Rectal smooth muscle tissue (tissue), 1 donor: ENCODE data around the gene TMEM270.
"Not testable (repeated sequence)": the region's sequence is repeated elsewhere in the genome, so short reads cannot be mapped to it uniquely, and the experiment has no call there.

Experiments
- H3K27ac ChIP-seq: one replicate; pipeline ENCODE4 v1.7.0; 2013; ENCODE audit warnings: low read depth, low read length, inconsistent platforms
- H3K27me3 ChIP-seq: one replicate; pipeline ENCODE4 v1.7.0; 2013; ENCODE audit warnings: low read length; ENCODE audit not compliant: control insufficient read depth, insufficient read depth
- H3K36me3 ChIP-seq: one replicate; pipeline ENCODE4 v1.7.0; 2013; ENCODE audit warnings: low read length; ENCODE audit not compliant: control insufficient read depth, insufficient read depth
- H3K4me1 ChIP-seq: one replicate; pipeline ENCODE4 v1.7.0; 2013; ENCODE audit warnings: low read length; ENCODE audit not compliant: control insufficient read depth, insufficient read depth
- H3K4me3 ChIP-seq: one replicate; pipeline ENCODE4 v1.7.0; 2013; ENCODE audit warnings: low read length
- H3K9ac ChIP-seq: one replicate; pipeline ENCODE4 v1.7.0; 2013; ENCODE audit warnings: low read length

The TMEM270 gene

DNA sequence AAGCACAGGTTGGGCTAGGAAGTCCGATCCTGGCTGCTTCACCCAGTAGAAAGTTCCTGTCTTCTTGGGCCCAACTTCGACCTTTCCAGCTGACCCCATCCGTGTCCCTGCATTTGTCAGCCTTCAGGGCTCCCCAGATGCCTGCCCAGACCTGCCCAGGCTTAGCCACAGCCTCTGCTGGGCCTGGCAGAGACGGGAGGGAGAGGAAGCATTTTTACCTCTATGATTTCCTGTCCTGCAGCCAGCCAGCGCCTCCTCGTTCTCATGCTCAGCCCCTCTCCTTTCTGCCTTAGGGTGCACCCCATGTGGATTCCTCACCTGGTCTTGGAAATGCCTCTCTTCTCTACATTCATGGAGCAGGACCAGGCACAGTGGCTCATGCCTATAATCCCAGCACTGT is 22.3 kb upstream of the TMEM270 start:
- Histone ChIP-seq H3K27me3 (no peaks in the 10 kb centered on the region), H3K27ac (no peak overlapping the region), H3K4me1 (no peaks in the 10 kb centered on the region), H3K36me3 (no peaks in the 10 kb centered on the region), H3K4me3 (no peak overlapping the region), H3K9ac (no peak overlapping the region)

DNA sequence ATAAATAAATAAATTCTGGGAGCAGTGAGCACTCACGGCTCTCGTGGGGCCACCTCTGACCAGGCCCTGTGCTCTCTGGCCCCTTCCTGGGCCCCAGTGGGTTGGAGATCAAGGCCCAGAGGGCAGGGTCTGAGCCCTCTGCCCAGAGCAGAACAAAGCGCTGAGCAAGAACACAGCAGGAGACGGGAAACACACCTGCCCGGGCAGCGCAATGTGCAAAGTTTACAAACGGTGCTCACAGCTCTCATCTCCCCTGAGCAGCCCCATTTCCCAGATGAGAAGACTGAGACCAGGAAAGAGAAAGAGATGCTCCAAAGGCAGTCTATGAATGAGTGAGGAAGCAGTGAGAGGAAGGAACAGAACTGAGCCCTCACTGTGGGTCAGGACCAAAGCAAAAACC is 21.7 kb upstream of the TMEM270 start:
- Histone ChIP-seq H3K36me3 (no peaks in the 10 kb centered on the region), H3K9ac (no peak overlapping the region), H3K27ac (no peak overlapping the region), H3K4me1 (no peaks in the 10 kb centered on the region), H3K4me3 (no peak overlapping the region), H3K27me3 (no peaks in the 10 kb centered on the region)

DNA sequence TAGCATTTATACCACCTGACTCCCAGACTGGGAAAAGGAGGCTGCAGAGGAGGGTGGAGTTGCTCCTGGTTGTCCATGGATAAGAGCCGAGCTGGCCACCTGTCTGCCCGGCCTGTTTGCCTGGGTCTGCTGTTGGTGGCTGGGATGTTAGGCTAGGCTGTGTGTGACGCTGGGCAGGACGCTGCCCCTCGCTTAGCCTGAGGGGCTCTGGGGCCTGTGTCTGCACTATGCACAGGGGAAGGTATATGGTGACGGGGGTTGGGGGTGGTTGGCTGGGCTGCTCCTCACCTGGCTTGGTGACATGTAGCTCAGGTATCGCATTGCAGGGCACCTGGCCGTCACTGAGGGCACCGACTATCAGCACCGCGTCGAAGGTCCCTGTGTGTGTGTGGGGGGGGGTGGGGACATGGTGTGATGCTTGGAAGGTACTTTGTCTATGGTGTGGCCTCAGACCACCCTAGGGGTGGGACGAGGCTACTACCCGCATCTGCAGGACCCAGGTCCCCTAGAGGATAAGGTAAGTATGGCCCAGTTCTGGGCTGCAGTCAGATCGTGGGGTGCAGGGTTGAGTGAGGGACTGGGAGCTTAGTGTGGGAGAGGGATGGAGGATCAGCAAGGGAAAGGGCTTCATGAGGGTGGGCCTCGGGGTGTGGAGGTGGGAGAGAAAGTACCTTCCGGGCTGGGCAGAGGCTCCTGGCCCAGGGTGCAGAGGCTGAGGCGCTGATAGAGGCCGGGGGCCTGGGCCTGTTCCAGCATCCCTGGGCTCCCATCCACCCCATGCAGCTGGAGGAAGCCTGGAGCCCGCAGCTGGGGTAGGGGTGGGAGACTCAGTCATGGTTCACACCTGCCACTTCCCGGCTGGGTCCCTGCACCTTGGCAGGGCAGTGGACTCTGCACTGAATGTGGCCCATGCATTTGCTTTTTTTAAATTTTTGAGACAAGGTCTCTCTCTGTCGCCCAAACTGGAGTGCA is 20.9 kb upstream of the TMEM270 start:
- no peaks in the 10 kb centered on the region for H3K4me1 ChIP-seq
- H3K4me3 ChIP-seq = no peak overlapping the region
- no peak overlapping the region for H3K9ac ChIP-seq
- no peaks in the 10 kb centered on the region for H3K27me3 ChIP-seq
- H3K27ac ChIP-seq = no peak overlapping the region
- H3K36me3 ChIP-seq = no peaks in the 10 kb centered on the region

DNA sequence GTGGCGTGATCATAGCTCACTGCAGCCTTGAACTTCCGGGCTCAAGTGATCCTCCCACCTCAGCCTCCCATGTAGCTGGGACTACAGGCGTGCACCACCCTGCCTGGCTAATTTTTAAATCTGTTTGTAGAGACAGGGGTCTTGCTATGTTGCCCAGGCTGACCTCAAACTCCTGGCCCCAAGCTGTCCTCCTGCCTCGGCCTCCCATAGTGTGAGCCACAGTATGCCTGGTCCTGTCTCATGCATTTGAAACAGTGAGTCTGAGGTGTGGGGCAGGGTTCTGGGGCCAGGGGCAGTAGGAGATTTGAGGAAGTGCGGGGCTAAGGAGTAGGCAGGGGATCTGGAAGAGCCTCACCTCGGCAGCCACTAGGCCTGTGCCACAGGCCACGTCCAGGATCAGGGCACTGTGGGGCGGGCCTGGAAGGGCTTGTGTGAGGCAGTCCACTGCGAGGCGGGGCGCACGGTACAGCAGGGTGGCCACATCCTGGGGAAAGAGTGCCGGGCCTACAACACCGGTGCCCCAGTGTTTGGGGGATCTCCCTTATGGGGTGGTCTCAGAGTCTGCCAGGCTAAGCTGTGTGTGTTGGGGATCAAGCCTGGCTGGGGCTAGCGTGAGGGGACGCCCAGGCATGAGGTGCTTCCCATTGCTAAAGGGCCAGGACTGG is 20.1 kb upstream of the TMEM270 start:
- H3K27ac ChIP-seq = no peak overlapping the region
- no peaks in the 10 kb centered on the region for H3K4me1 ChIP-seq
- H3K9ac ChIP-seq = no peak overlapping the region
- no peaks in the 10 kb centered on the region for H3K27me3 ChIP-seq
- no peak overlapping the region for H3K4me3 ChIP-seq
- H3K36me3 ChIP-seq = no peaks in the 10 kb centered on the region

DNA sequence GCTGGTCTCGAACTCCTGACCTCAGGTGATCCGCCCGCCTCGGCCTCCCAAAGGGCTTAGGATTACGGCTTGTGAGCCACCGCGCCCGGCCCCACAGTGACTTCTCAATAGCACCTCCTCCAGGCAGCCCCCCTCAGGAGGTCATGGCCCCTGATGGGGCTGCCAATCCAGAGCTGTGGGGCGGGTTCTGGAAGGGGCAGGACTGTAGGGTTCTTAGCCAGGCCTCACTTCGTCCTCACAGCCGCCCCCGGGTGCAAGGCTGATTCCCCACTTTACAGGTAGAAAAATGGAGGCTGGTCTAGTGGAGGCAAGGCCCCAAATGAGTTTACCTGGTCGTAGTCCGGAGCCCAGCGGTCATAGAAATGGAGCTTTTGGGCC is 19.3 kb upstream of the TMEM270 start:
- H3K27me3 ChIP-seq = no peaks in the 10 kb centered on the region
- H3K27ac ChIP-seq = peak overlapping the region; percentile 79
- peak overlapping the region; percentile 56 for H3K9ac ChIP-seq
- H3K4me3 ChIP-seq = peak overlapping the region; percentile 80
- H3K36me3 ChIP-seq = no peaks in the 10 kb centered on the region
- no peaks in the 10 kb centered on the region for H3K4me1 ChIP-seq

DNA sequence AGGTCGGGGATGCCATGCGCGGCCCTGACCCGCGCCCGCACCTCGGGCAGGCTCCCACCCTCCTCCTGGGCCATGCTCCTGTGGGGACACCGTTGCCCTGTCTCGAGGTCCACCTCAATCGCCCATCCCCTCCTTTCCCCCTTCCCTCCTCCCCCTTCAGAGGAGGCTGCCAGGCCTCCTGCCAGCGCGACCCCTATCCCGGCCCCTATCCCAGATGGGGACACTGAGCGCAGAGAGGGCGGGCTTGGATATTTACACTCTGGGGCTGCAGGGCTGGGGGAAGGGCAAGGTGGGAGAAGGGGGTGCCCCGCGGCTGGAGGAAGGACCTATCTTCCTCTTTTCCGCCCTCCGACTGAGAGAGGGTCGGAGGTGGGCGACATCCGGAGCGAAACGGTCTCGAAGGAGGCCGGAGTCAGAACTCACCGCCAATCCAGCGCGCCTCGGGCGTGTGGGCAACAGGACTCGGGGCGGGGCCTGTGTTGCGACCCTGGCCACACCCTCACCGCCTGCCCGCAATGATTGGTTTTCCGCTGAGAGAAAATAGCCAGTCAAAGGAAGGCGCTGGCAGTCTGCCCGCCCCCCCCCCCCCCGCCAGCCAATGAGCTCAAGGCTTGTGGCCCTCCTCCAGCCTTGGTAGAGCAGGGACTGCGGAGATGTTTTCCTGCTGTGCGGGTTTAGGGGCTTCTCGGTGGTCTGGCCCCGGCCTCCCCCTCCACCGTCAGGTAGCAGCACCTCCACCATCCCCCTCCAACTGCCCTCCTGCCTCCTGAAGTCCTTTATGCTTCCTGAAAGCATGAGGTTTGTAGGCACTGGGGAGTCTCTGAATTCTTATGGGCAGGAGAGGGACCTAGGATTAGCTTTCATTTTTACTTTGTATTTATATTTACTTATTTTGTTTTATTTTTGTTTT is 18.6 kb upstream of the TMEM270 start, which contains the start of gene METTL27:
METTL27 (minus strand) TSS at position 450 of the 910 bp plus-strand sequence; CDS start at position 74, 376 bp downstream.
- no peaks in the 10 kb centered on the region for H3K27me3 ChIP-seq
- H3K36me3 ChIP-seq = no peaks in the 10 kb centered on the region
- H3K4me3 ChIP-seq = peak within 1 kb of the TSS; percentile 87
- H3K27ac ChIP-seq = peak within 1 kb of the TSS; percentile 79
- peak within 1 kb of the TSS; percentile 62 for H3K9ac ChIP-seq
- no peaks in the 10 kb centered on the region for H3K4me1 ChIP-seq

DNA sequence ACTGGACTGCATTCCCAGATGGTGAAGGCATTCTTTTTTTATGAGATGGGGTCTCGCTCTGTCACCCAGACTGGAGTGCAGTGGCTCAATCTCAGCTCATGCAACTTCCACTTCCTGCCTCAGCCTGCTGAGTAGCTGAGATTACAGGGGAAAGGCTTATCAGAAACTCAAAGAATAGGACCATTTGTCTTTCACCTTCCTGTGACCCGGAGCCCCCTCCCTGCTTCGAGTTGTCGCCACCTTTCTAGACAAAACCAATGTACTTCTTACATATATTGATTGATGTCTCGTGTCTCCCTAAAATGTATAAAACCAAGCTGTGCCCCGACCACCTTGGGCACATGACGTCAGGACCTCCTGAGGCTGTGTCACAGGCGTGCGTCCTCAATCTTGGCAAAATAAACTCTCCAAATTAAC is 16.8 kb upstream of the TMEM270 start:
- Histone ChIP-seq H3K36me3 (no peaks in the 10 kb centered on the region), H3K4me3 (no peak overlapping the region), H3K4me1 (peaks cover 2% of the 10 kb centered on the region), H3K27me3 (no peaks in the 10 kb centered on the region), H3K9ac (no peak overlapping the region), H3K27ac (no peak overlapping the region)

DNA sequence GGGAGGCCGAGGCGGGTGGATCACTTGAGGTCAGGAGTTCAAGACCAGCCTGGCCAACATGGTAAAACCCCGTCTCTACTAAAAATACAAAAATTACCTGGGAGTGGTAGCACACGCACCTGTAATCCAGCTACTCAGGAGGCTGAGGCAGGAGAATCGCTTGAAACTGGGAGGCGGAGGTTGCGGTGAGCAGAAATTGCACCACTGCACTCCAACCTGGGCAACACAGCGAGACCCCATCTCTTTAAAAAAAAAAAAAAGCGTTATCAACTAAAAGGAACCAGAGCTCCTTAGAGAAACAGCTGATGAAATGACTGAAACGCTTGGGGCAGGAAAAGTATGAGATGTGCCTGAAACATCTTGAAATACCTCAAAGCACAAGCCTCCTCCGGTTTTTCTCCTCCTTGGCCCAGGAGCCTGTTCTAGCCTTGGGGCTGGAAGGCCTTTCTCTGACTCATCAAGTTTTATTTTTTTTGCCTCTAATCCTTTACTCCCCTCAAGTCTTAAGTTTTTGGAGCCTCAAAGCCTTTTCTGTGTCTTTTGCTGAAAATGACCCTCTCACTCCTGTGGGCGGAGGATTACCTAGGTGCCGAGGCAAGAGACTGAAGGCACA is 16.0 kb upstream of the TMEM270 start:
- H3K9ac ChIP-seq = no peak overlapping the region
- H3K36me3 ChIP-seq = no peaks in the 10 kb centered on the region
- H3K4me3 ChIP-seq = no peak overlapping the region
- H3K27me3 ChIP-seq = no peaks in the 10 kb centered on the region
- H3K4me1 ChIP-seq = peaks cover 6% of the 10 kb centered on the region
- H3K27ac ChIP-seq = peak overlapping the region; percentile 84

DNA sequence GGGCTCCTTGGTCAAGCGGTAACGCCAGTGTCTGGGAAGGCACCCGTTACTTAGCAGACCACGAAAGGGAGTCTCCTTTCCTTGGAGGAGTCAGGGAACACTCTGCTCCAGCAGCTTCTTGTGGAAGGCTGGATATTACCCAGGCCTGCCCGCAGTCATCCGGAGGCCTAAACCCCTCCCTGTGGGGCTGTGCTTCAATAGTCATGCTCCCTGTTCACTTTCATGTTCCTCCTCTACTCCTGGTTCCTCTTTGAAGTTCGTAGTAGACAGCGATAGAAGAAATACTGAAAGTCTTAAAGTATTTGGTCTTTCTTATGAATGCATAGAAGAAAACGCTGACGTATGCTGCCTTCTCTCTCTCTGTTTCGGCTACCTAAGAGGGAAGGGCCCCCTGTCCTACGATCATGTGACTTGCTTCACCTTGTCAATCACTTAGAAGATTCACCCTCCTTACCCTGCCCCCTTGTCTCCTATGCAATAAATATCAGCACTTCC is 15.2 kb upstream of the TMEM270 start:
- not testable (repeated sequence) for H3K4me3 ChIP-seq, H3K27me3 ChIP-seq, H3K36me3 ChIP-seq, H3K9ac ChIP-seq, H3K4me1 ChIP-seq
- H3K27ac ChIP-seq = peak overlapping the region; percentile 84

DNA sequence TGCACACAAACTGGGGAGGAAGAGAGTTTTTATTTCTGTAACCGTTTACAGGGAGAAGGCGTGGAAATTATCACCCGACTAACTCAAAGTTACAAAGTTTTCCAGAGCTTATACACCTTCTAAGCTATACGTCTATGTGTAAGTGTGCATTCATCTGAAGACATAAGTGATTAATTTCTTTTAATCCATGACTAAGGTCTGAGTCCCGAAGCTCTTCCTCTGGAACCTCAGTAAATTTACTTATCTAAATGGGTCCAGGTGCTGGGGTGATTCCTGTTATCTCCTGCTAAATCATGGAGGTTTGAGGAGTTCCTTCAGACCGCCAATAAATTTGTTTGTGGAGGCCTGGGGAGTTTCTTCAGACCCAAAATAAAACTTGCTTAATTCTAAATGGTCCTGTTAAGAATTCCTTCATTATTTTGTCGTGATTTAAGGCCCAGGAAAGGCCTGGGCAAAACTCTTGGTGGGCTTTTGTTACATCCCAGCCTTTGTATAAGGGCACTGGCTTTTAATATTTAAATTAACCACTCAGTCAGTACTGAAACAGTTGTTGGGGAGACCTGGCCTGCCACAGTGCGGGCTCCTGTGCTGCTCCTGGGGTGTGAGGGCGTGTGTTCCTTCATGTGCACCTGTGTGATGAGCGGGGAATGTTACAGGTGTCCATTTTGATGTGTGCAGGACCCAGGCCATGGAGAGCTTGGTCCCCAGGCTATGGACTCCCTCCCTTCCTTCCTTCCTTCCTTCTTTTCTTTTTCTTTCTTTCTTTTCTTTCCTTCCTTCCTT is 12.8 kb upstream of the TMEM270 start:
- Histone ChIP-seq H3K27me3 (no peaks in the 10 kb centered on the region), H3K36me3 (no peaks in the 10 kb centered on the region), H3K4me1 (peaks cover 12% of the 10 kb centered on the region), H3K27ac (no peak overlapping the region), H3K4me3 (no peak overlapping the region), H3K9ac (no peak overlapping the region)

DNA sequence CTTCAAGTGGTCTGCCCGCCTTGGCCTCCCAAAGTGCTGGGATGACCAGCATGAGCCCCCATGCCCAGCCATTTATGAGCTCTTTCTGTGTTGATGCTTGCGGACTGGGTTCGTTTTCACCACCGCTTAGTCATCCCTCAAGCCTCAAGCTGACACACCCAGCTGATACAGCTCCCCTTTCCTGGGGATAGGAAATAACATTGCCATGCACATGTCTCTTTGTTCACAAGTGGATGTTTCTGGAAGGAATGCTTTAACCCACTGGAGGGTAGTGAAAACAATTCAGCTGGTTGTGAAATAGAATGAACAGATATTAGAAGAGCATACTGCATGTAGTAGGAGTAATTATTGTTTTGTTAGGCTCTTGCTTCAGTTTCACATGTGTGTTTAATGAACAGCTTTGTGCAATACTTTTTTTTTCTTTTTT is 10.2 kb upstream of the TMEM270 start:
- Histone ChIP-seq H3K4me1 (peaks cover 12% of the 10 kb centered on the region), H3K27me3 (no peaks in the 10 kb centered on the region), H3K36me3 (no peaks in the 10 kb centered on the region), H3K27ac (peak overlapping the region; percentile 4), H3K4me3 (no peak overlapping the region), H3K9ac (no peak overlapping the region)
